GM21723 (cell line): ENCODE data around the gene DGKQ.

Source experiments
- ATAC-seq: cut with Tn5 transposase; IDR thresholded peaks from one replicate; pipeline ENCODE4 v1.9.1; 2021; ENCODE audit warnings: mild to moderate bottlenecking, moderate library complexity; ENCODE audit not compliant: unreplicated experiment

Gene DGKQ

DNA sequence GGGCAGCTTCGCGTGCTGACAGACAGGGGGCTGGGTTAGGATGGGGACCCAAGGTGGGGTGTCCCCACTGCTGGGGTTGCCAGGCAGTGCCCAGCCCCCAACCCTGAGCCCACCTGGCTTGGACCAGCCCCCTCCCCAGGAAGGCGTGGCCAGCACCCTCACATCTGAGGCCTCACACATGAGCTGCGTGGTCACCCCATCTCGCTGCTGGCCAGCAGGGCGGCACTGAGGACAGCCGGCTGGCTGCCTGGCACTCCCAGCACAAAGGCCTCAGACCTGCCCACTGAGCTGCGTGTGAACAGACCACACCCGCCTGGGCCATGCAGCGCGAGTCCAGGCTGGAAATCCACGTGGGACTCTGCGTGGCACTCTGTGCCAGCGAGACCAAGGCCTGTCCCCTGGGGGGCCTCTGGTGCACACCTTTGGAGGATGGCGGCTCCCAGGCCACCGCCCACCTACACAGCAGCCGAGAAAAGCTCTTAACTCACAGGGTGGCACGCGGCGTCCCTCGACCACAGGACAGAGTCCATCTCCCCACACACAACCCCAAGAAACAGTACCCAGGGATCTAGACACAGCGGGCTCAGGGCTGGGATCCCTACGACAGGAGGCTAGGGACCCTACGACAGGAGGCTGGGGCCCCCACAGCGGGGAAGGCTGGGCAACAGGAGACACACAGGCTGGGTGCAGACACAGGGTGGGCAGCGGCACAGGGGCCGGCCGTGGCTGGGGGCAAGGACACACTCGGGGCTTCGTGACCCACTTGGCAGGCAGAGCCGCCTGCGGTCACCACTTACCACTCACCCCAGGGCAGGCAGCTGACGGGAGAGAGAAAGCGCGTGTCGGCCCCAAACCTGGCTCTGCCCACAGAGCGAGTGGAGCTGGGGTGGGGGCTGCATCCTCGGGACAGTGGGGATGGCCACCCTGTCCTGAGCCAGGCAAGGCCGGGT, 9.8 kb downstream of the DGKQ start:
- ATAC-seq = no peak

GRCh38 chr4:962231-963208, 10.8 kb downstream of the DGKQ start:
- no peak for ATAC-seq

DNA sequence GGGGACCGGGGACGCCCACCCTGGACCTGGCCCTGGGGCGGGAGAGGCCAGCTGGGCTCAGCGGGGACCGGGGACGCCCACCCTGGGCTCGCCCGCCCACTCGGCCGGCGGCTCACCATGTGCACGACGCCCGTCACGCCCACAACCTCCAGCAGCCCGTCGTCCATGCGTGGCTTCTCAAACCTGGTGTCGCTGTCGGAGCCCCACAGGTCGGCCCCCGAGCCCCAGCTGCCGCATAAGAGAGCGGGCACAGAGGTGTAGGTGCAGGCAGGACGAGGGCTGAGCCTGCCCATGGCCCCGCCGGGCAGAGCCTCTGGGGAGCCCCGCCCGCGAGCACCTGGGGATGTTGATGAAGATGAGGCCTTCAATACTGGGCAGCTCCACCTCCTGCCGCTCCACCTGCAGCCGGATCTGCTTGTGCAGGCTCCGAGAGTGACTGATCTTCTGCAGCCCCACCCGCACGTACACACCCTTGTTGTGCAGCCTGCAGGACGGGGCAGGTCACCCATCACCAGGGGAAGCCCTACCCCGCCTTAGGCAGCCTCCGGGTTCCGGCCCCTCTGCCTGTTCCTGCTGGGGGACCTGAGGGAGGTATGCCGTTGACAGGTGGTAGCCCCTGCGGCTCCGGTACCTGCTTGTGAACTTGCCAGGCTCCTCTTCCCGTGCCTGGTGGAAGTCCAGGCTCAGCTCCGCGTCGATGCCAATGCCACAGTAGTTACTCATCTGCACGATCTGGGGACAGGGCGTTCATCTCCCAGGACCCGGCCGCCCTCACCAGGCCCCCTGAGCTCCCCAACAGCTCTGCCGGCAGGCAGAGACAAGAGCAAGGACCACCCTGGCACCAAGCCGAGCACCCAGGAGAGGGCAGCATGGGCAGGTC, 11.8 kb downstream of the DGKQ start:
- ATAC-seq = no peak

DNA sequence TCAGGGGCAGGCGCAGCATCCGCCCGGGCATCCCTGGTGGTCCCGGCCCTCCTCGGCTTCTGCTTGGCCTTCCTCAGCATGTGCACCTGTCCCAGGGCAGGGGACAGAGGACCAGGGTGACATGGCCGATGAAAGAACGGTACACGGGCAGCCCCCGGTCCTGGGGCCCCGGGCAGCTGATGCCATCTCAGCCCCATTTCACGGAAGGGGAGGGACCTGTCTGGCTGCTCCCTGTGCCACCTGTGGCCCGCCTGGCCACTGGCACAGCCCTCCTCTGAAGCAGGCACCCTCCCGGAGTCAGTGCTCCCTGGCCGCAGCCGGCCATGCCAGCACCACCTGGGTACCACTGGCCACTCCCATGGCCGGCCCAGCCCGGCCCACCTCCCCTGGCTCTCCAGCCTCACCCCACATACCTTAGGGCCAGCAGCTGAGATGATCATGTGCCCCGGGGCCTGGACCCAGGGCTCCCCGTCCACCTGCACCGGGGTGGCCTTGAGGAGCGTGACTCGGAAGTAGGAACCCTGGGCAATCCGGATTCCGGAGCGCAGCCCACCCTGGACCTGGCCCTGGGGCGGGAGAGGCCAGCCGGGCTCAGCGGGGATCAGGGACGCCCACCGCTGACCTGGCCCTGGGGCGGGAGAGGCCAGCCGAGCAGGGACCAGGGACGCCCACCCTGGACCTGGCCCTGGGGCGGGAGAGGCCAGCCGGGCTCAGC, 12.6 kb downstream of the DGKQ start:
- no peak for ATAC-seq

DNA sequence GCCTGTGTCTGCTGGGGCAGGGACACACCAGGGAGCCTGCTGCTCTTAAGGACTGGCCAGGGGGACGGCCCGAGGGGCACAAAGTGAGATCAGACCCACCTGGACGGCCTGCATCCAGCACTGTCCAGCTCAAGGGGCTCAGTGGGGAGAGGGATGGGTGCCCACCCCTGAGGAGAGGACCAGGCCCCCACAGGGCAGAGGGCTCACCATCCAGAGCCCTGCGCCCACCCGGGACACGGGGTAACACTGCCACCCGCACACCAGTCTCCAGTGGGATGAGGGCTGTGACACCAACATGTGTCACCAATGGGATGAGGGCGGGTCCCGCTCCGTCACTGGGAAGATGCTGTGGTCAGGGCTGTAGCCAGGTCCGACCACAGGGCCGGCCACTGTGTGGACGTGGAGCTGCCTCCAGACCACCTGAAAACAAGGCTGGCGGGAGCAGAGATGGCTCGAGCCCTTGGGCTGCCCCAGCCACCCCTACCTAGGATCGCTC, 13.2 kb downstream of the DGKQ start:
- no peak for ATAC-seq

DNA sequence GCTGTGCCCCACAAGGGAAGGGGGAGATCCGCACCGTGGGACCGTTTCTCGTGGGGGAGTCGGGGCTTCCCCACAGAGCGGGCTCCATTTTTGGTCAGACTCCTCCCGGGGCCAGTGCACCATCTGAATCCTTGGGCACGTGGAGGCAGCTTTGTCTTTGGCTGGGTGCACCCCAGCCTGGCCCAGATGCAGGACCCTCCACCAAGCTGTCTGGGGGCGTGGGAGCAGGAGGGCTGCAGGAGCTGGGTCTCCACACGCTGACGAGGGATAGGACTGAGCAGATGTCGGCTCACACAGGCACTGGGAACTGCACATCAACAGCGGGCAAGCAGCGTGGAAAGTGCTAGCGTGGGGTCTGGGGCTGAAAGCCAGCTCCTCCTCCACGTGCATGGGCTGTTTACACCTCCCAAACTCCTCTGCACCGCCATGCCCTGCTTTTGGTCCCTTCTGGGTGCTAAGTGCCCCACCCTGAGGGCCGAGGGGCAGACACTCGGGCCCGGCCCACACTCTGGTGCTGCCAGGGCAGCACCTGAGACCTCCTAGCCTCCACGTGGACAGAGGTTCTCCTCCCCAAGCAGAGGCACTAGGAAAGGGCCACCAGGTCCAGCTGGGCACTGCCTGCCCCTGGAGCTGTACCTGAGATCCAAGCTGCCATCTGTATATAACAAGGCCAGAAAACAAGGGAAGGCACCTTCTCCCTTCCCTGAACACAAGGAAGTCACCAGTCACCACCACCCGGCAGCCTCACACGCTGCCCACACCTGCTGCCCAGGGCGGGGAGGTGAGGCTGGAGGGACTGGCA, 13.8 kb downstream of the DGKQ start:
- no peak for ATAC-seq

GRCh38 chr4:958696-959337, 14.6 kb downstream of the DGKQ start:
- no peak for ATAC-seq

- ATAC-seq = no peak
Measured at GRCh38 chr4:958314-958665, 15.1 kb downstream of the DGKQ start.

- no peak for ATAC-seq
Measured at GRCh38 chr4:957581-958313, 15.6 kb downstream of the DGKQ start.

DNA sequence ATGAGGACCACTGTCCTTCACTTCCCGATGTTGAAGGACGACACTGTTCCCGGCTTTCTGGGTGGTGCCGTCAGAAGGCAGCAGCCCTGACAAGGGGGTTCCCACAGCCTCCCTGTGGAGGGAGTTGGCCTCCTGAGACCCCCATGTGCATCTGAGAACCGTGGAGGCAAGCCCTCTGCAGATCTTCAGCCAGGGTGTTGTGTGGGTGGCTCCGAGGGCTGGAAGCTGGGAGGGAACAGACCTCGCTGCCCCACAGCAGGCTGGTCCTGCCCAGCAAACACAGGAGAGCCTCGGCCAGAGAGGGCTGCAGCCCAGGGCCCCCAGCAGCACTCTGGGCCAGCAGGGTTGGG, 16.2 kb downstream of the DGKQ start:
- ATAC-seq = no peak

DNA sequence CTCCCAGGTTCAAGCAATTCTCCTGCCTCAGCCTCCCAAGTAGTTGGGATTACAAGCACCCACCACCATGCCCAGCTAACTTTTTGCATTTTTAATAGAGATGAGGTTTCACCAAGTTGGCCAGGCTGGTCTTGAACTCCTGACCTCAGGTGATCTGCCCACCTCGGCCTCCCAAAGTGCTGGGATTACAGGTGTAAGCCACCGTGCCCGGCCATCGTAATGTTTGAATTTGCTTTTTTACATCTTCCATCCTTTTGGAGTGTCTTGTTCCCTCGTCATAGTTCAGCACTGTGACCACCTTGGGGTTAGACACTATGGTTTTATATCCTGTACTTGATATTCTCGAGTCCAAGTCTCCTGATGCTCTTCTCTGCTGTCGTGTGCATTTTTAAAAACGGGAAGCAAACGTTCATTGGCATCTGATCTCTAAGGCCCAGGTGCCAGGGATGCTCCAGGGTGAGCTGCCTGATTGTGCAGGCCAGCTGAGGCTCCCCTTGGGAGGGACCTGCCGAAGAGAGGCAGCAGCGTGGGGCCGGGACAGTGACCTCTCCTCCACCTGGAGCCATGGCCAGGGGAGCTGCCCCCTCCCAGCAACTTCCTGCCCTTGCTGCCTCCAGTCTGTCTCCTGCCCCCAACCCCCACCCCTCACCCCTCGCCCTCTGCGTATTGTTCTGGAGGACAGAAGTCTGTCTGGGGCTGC, 16.7 kb downstream of the DGKQ start:
- ATAC-seq = no peak

GRCh38 chr4:955931-956381, 17.4 kb downstream of the DGKQ start:
- ATAC-seq = no peak

GRCh38 chr4:955161-955921, 18.0 kb downstream of the DGKQ start:
- no peak for ATAC-seq

DNA sequence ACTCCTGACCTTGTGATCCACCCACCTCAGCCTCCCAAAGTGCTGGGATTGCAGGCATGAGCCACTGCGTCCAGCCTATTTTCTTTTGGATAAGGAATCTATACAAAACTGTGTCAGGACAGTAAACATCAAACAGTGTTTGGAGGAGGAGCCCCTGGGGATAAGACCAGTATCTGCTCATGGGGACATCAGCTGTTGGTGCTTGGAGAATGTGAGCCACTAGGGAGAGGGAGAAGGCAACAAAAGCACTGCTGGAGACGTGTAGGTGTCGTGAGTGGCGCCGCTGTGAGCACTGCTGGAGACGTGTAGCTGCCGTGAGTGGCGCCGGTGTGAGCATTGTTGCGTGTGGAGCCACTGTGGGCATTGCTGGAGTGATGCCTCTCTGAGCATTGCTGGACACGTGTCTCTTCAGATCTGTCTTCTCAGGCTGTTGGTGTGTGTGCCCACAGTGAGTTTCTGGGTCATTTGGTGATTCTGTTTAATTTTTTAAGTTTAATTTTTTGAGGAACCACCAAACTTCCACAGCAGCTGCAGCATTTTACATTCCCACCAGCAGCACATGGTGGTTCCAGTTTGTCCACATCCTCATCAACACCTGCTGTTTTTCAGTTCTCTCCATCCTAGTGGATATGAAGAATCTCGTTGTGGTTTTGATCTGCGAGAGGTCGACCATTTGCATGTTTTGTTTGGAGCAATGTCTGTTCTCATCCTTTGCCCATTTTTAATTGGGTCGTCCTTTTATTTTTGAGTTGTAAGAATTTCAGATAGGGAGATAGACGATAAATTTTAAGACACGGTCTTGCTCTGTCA, 19.0 kb downstream of the DGKQ start:
- no peak for ATAC-seq

GRCh38 chr4:953574-953915, 19.8 kb downstream of the DGKQ start:
- no peak for ATAC-seq
